GM12878 (cell line): ENCODE data around the gene CCBE1. TPM values are rescaled to one million over a fixed set of nuclear protein-coding genes. Genes with fewer than 3 reads are reported as not detected.

Source experiments
- ATAC-seq: fragments of 200-7000 bp; cut with Tn5 transposase; 3 replicates; pipeline ENCODE4 v1.9.1; 2020; ENCODE audit warnings: mild to moderate bottlenecking, moderate library complexity
- BruUV-seq: library from RNA; stranded (reverse); fragments of 400-500 nt; replicated peaks from 2 replicates; lab custom pipeline; 2021; lab: Mats Ljungman, UMichigan
- CTCF ChIA-PET: fragments of 300-600 bp; sonication (Branson Sonifier 250); formaldehyde crosslinking; extraction: SDS; loops from one replicate; lab custom pipeline; 2021; ENCODE audit warnings: inconsistent platforms; lab: Yijun Ruan, JAX
- POLR2A ChIA-PET: fragments of 350-600 bp; formaldehyde crosslinking; extraction: SDS; loops from one replicate; lab custom pipeline; 2021; ENCODE audit warnings: inconsistent platforms; lab: Charles Lee
- RAD21 ChIA-PET: fragments of 300-600 bp; sonication (Branson Sonifier 250); formaldehyde crosslinking; loops from one replicate; lab custom pipeline; 2023; ENCODE audit warnings: antibody characterized with exemption; ENCODE audit not compliant: unreplicated experiment; lab: Charles Lee
- SMC1A ChIA-PET: fragments of 300-600 bp; sonication (Branson Sonifier 250); formaldehyde crosslinking; loops from one replicate; lab custom pipeline; 2023; ENCODE audit not compliant: unreplicated experiment, uncharacterized antibody; lab: Charles Lee
- DNase-seq: peaks from one replicate; pipeline ENCODE4 v3.0.0-alpha.2; 2011; ENCODE audit warnings: low read depth, low spot score
- FAIRE-seq: peaks from 3 replicates; lab custom pipeline; 2011; peaks lifted over from hg19 to GRCh38; lab: Jason Lieb, UNC
- H2AFZ ChIP-seq: 2 replicates; pipeline ENCODE4 v1.6.0; 2011; ENCODE audit warnings: low read depth, low read length, control low read depth; ENCODE audit not compliant: control insufficient read depth
- H3K27ac ChIP-seq: 2 replicates; pipeline ENCODE4 v1.5.1; 2011; ENCODE audit warnings: control low read depth; ENCODE audit not compliant: control insufficient read depth, insufficient read depth
- H3K27me3 ChIP-seq, 2 experiments: replicated peaks in 1 of 2; 2 replicates each; pipeline versions ENCODE4 v1.6.0 to v1.6.1; 2011; ENCODE audit warnings: low read length in 1 of 2; ENCODE audit not compliant: control insufficient read depth in 2 of 2, insufficient read depth in 2 of 2
- H3K36me3 ChIP-seq, 2 experiments: 2 replicates each; pipeline ENCODE4 v1.5.1; 2011; ENCODE audit warnings: low read length in 1 of 2; ENCODE audit not compliant: control insufficient read depth in 2 of 2, insufficient read depth in 2 of 2
- H3K4me1 ChIP-seq: 2 replicates; pipeline ENCODE4 v1.6.1; 2011; ENCODE audit warnings: mild to moderate bottlenecking, low read length, moderate library complexity, mixed read lengths; ENCODE audit not compliant: control insufficient read depth, insufficient read depth
- H3K4me2 ChIP-seq: 2 replicates; pipeline ENCODE4 v1.6.0; 2011; ENCODE audit warnings: control low read depth; ENCODE audit not compliant: control insufficient read depth, insufficient read depth
- H3K4me3 ChIP-seq: fragments of 200-600 bp; sonication (generic); 2 replicates; pipeline ENCODE4 v1.5.1; 2016
- H3K79me2 ChIP-seq: 2 replicates; pipeline ENCODE4 v1.6.0; 2011; ENCODE audit warnings: low read length; ENCODE audit not compliant: control insufficient read depth, insufficient read depth
- H3K9ac ChIP-seq: 2 replicates; pipeline ENCODE4 v1.8.0; 2011; ENCODE audit warnings: low read length, control low read depth, mixed read lengths; ENCODE audit not compliant: control insufficient read depth, insufficient read depth
- H3K9me3 ChIP-seq: replicated peaks from 3 replicates; pipeline ENCODE4 v1.5.1; 2011; ENCODE audit warnings: mild to moderate bottlenecking, low read length; ENCODE audit not compliant: control insufficient read depth, insufficient read depth
- H4K20me1 ChIP-seq: 2 replicates; pipeline ENCODE4 v1.6.0; 2011; ENCODE audit not compliant: control insufficient read depth, insufficient read depth
- BACH1 ChIP-seq: fragments of 450-650 bp; IDR thresholded peaks from 2 replicates; pipeline ENCODE4 v1.6.1; 2017; ENCODE audit warnings: mild to moderate bottlenecking, borderline replicate concordance
- BRCA1 ChIP-seq: IDR thresholded peaks from 2 replicates; pipeline ENCODE4 v1.6.1; 2011; ENCODE audit warnings: low read depth, low read length, improper control_type of control experiment
- CBX3 ChIP-seq: fragments of 200-600 bp; sonication (generic); IDR thresholded peaks from 2 replicates; pipeline ENCODE4 v1.6.1; 2016; ENCODE audit warnings: low read depth, borderline replicate concordance
- ETV6 ChIP-seq, 2 experiments: fragments of 450-650 bp in 1 of 2; IDR thresholded peaks in 1 of 2; conservative IDR thresholded peaks in 1 of 2; 2 replicates each; pipeline ENCODE4 v1.6.1; 2014; ENCODE audit warnings: antibody characterized with exemption in 1 of 2, borderline replicate concordance in 1 of 2, low read depth in 1 of 2, mild to moderate bottlenecking in 1 of 2, moderate library complexity in 1 of 2
- HDAC6 ChIP-seq: fragments of 200-600 bp; sonication (generic); IDR thresholded peaks from one replicate; pipeline ENCODE4 v1.8.0; 2017; ENCODE audit warnings: antibody characterized with exemption; ENCODE audit not compliant: unreplicated experiment
- IRF4 ChIP-seq: IDR thresholded peaks from 2 replicates; pipeline ENCODE4 v1.6.1; 2011; ENCODE audit warnings: low read depth, low read length
- MXI1 ChIP-seq: fragments of 150-350 bp; IDR thresholded peaks from 2 replicates; pipeline ENCODE4 v1.6.1; 2011; ENCODE audit warnings: low read depth, mild to moderate bottlenecking, inconsistent platforms, low read length, improper control_type of control experiment
- NR2C1 ChIP-seq: fragments of 450-650 bp; IDR thresholded peaks from 2 replicates; pipeline ENCODE4 v1.6.1; 2017; ENCODE audit warnings: antibody characterized with exemption, mild to moderate bottlenecking, moderate library complexity
- NRF1 ChIP-seq: conservative IDR thresholded peaks from 2 replicates; pipeline ENCODE4 v1.6.1; 2011; ENCODE audit warnings: mild to moderate bottlenecking, low read depth, low read length, improper control_type of control experiment
- SUZ12 ChIP-seq: fragments of 200-600 bp; sonication (generic); IDR thresholded peaks from one replicate; pipeline ENCODE4 v1.6.1; 2018; ENCODE audit warnings: antibody characterized with exemption, mild to moderate bottlenecking; ENCODE audit not compliant: unreplicated experiment
- ZBED1 ChIP-seq: IDR thresholded peaks from 2 replicates; pipeline ENCODE4 v1.6.1; 2016; ENCODE audit warnings: borderline replicate concordance
- ZNF687 ChIP-seq: fragments of 450-650 bp; IDR thresholded peaks from 2 replicates; pipeline ENCODE4 v1.6.1; 2017; ENCODE audit warnings: mild to moderate bottlenecking, moderate library complexity
- ZSCAN29 ChIP-seq: fragments of 450-650 bp; IDR thresholded peaks from 2 replicates; pipeline ENCODE4 v1.6.1; 2017; ENCODE audit warnings: mild to moderate bottlenecking, moderate library complexity
- WGBS: methylation state at CpG from one replicate; pipeline ENCODE4 v1.1.6; 2016; ENCODE audit warnings: low lambda C conversion rate; ENCODE audit not compliant: insufficient replicate concordance, insufficient coverage; ENCODE audit errors: missing lambda C conversion rate; 5-methylcytosine and 5-hydroxymethylcytosine counted together
- in situ Hi-C: fragments of 300-500 bp; cut with MboI; formaldehyde crosslinking; loops from 9 replicates; pipeline ENCODE4 v1.14.3; 2018; ENCODE audit warnings: mixed read lengths
- intact Hi-C: fragments of 100-400 bp; cut with micrococcal nuclease; formaldehyde crosslinking; loops from one replicate; pipeline ENCODE4 v1.14.2; 2022; ENCODE audit not compliant: unreplicated experiment
- polyA plus RNA-seq, 11 experiments: library from polyadenylated mRNA; depleted of rRNA in 4 of 11; unstranded in 6 of 11; stranded (reverse) in 5 of 11; fragments of >200 nt; fragmentation: Nextera tagmentation in 4 of 11; fragmentation: Illumina TruSeq in 1 of 11; extraction: Ambion mirVana in 4 of 11; extraction: Trizol in 1 of 11; gene quantifications; 1 replicate in 1 of 11; 2 replicates in 10 of 11; pipeline versions ENCODE4 v1.2.1 to v1.2.3, GENCODE V29; 2011 to 2016; ENCODE audit warnings: inconsistent platforms in 2 of 11, missing spikeins in 2 of 11, low read depth in 1 of 11
- total RNA-seq, 4 experiments: library from RNA; depleted of rRNA in 3 of 4; stranded (reverse); fragments of >200 nt in 3 of 4; fragmentation: Illumina TruSeq in 1 of 4; extraction: Trizol in 1 of 4; gene quantifications; 2 replicates each; pipeline versions ENCODE4 v1.2.1 to v1.2.3, GENCODE V29; 2013 to 2021
- TF ChIP-seq, protein P1 (sequence below): IDR thresholded peaks from 2 replicates; pipeline ENCODE4 v1.6.1; 2012; ENCODE audit warnings: mild to moderate bottlenecking, low read depth, low read length

CCBE1 gene
- total and polyA plus RNA-seq, 10 of the 15 experiments (the other 5 are each of a cell fraction or from before 2014, with no cell fraction given) = 0.03 to 0.49 (median 0.04) TPM; not detected in 7

DNA sequence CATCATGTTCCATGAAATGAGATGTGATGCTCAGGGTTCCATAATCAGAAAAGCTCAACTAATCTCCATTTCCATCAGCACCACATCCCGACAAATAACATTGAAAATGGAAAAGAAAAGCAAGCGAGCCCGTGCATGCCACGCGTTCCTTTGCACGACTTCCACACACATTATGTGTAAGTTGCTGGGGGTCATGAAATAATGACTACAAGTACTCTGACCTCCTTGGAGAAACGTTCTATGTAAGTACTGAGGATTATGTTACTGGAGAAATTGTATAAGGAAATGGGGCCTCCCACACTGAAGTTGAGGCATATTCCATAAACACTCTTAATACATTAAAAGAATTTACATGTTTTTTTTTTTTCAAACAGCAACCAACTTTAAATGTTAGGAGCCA is 38.3 kb downstream of the CCBE1 start:
- Histone ChIP-seq H3K27ac (no peak overlapping the region), H3K79me2 (no peaks in the 10 kb centered on the region), H3K36me3 (no peaks in the 10 kb centered on the region), H3K4me2 (no peak overlapping the region), H3K4me3 (no peak overlapping the region), H3K9me3 (no peaks in the 10 kb centered on the region), H3K9ac (no peak overlapping the region), H4K20me1 (no peaks in the 10 kb centered on the region), H3K27me3 (peaks cover 0 to 7% of the 10 kb centered on the region in 2 experiments; a peak in 2 of 4 replicates), H3K4me1 (no peaks in the 10 kb centered on the region), H2AFZ (no peak overlapping the region)
- FAIRE-seq (no peak), ATAC-seq (no peak), DNase-seq (no peak)
- ChIA-PET RAD21 (interaction anchor here (0.7 kb wide), 1 partner anchor 148 kb away, joined by 3 read pairs; no protein-coding TSS in a partner anchor), POLR2A (no interaction called here), CTCF (interaction anchor here (1.4 kb wide), 1 partner anchor 14 kb away, joined by 4 read pairs; no protein-coding TSS in a partner anchor), SMC1A (interaction anchor here (0.8 to 1.0 kb wide), 2 partner anchors 9 to 10 kb away, joined by 3 to 4 read pairs; no protein-coding TSS in a partner anchor)
- TF ChIP-seq HDAC6 (no peak), BRCA1 (no peak), ZNF687 (no peak), BACH1 (no peak), ETV6 (conservative IDR thresholded peaks at IDR 0.05 in 1 of 2, IDR thresholded peaks at IDR 0.05 in 1 of 2; ENCODE audit: borderline replicate concordance in 1 of 2, low read depth in 1 of 2) (no peak), NR2C1 (no peak), SUZ12 (no peak), ZBED1 (no peak), IRF4 (no peak), ZSCAN29 (no peak), NRF1 (no peak), CBX3 (no peak), MXI1 (no peak)
- TF ChIP-seq, protein P1, sequence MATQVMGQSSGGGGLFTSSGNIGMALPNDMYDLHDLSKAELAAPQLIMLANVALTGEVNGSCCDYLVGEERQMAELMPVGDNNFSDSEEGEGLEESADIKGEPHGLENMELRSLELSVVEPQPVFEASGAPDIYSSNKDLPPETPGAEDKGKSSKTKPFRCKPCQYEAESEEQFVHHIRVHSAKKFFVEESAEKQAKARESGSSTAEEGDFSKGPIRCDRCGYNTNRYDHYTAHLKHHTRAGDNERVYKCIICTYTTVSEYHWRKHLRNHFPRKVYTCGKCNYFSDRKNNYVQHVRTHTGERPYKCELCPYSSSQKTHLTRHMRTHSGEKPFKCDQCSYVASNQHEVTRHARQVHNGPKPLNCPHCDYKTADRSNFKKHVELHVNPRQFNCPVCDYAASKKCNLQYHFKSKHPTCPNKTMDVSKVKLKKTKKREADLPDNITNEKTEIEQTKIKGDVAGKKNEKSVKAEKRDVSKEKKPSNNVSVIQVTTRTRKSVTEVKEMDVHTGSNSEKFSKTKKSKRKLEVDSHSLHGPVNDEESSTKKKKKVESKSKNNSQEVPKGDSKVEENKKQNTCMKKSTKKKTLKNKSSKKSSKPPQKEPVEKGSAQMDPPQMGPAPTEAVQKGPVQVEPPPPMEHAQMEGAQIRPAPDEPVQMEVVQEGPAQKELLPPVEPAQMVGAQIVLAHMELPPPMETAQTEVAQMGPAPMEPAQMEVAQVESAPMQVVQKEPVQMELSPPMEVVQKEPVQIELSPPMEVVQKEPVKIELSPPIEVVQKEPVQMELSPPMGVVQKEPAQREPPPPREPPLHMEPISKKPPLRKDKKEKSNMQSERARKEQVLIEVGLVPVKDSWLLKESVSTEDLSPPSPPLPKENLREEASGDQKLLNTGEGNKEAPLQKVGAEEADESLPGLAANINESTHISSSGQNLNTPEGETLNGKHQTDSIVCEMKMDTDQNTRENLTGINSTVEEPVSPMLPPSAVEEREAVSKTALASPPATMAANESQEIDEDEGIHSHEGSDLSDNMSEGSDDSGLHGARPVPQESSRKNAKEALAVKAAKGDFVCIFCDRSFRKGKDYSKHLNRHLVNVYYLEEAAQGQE = no peak
- intact Hi-C loops (no loop called here), in situ Hi-C loops (no loop called here)
- no TSS peak for BruUV-seq
- 79% methylated on average over 7 of the region's 7 CpGs for WGBS
